ENCODE measurements around the gene ARHGEF40.

- TF ChIP-seq CTCF (IDR thresholded peaks at IDR 0.05; ENCODE audit: insufficient read depth, low read length, poor library complexity, severe bottlenecking), result no peak
- TF ChIP-seq EZH2phosphoT487 (conservative IDR thresholded peaks at IDR 0.05; ENCODE audit: low read length), result no peak
These were observed 35.0 kb downstream of the ARHGEF40 start for GRCh38 chr14:21105095-21105494.
